ENCODE data around the gene MISP. TPM values are rescaled to one million over a fixed set of nuclear protein-coding genes. Genes with fewer than 3 reads are reported as not detected.
"Not testable (repeated sequence)": the region's sequence is repeated elsewhere in the genome, so short reads cannot be mapped to it uniquely, and the experiment has no call there.

The MISP gene
- total RNA-seq = 100 to 1,000 TPM; 285 to 320 TPM

- H3K27ac ChIP-seq = peak within 1 kb of the TSS; percentile 98
- peak within 1 kb of the TSS; percentile 77 to 98 for H3K9ac ChIP-seq (ENCODE audit: low read depth in 2 of 2, low read length in 2 of 2)
- intact Hi-C loops (cut with DNase I) = no loop called here
- H3K36me3 ChIP-seq = no peaks in the 10 kb centered on the region
- no peak for TF ChIP-seq CTCF (IDR thresholded peaks at IDR 0.05)
- H3K4me3 ChIP-seq = peak within 1 kb of the TSS; percentile 63
- no peaks in the 10 kb centered on the region for H3K27me3 ChIP-seq
- no peaks in the 10 kb centered on the region for H3K9me3 ChIP-seq
- no peaks in the 10 kb centered on the region for H3K4me1 ChIP-seq
- DNase-seq = peak; percentile 97
Observed at GRCh38 chr19:750640-751423, at the start of gene MISP. TSS of gene MISP (plus strand) at chr19:751112. CDS start at chr19:756947, 5,835 bp downstream.

- H3K27me3 ChIP-seq; H3K36me3 ChIP-seq; H3K9me3 ChIP-seq; H3K4me1 ChIP-seq; H3K27ac ChIP-seq; DNase-seq; intact Hi-C loops (cut with DNase I); H3K4me3 ChIP-seq; H3K9ac ChIP-seq (ENCODE audit: low read depth in 2 of 2, low read length in 2 of 2): not testable (repeated sequence)
Observed at GRCh38 chr19:702847-703246, 48.1 kb upstream of the MISP start.

GRCh38 chr19:703329-703650 is 47.6 kb upstream of the MISP start:
- DNase-seq = no peak
- H3K27me3 ChIP-seq = no peaks in the 10 kb centered on the region
- H3K9ac ChIP-seq (ENCODE audit: low read depth in 2 of 2, low read length in 2 of 2) = peak overlapping the region in 1 of 2 donors; percentile 43

GRCh38 chr19:703651-704446 is 47.1 kb upstream of the MISP start:
- H3K27ac ChIP-seq = no peak overlapping the region
- no peak overlapping the region for H3K4me3 ChIP-seq
- no peaks in the 10 kb centered on the region for H3K27me3 ChIP-seq
- intact Hi-C loops (cut with DNase I) = no loop called here
- DNase-seq = peak; percentile 81
- peak overlapping the region in 1 of 2 donors; percentile 43 for H3K9ac ChIP-seq (ENCODE audit: low read depth in 2 of 2, low read length in 2 of 2)
- no peak for TF ChIP-seq CTCF (IDR thresholded peaks at IDR 0.05)
- no peaks in the 10 kb centered on the region for H3K4me1 ChIP-seq
- H3K36me3 ChIP-seq = no peaks in the 10 kb centered on the region
- H3K9me3 ChIP-seq = no peaks in the 10 kb centered on the region

More at GRCh38 chr19:703329-703650, 47.6 kb upstream of the MISP start:
- intact Hi-C loops (cut with DNase I) = no loop called here
- H3K4me1 ChIP-seq = no peaks in the 10 kb centered on the region
- no peak overlapping the region for H3K4me3 ChIP-seq
- no peak overlapping the region for H3K27ac ChIP-seq
- TF ChIP-seq CTCF (IDR thresholded peaks at IDR 0.05) = no peak
- no peaks in the 10 kb centered on the region for H3K9me3 ChIP-seq
- no peaks in the 10 kb centered on the region for H3K36me3 ChIP-seq

GRCh38 chr19:704447-704741 is 46.5 kb upstream of the MISP start:
- Histone ChIP-seq H3K4me3 (no peak overlapping the region), H3K4me1 (no peaks in the 10 kb centered on the region), H3K9me3 (no peaks in the 10 kb centered on the region), H3K36me3 (no peaks in the 10 kb centered on the region), H3K27ac (no peak overlapping the region), H3K9ac (ENCODE audit: low read depth in 2 of 2, low read length in 2 of 2) (no peak overlapping the region), H3K27me3 (peaks cover 4% of the 10 kb centered on the region)
- intact Hi-C loops (cut with DNase I) = no loop called here
- TF ChIP-seq CTCF (IDR thresholded peaks at IDR 0.05) = no peak
- no peak for DNase-seq
